ENCODE results near the gene MIA2. TPM values are rescaled to one million over a fixed set of nuclear protein-coding genes. Genes with fewer than 3 reads are reported as not detected.
"Not testable (repeated sequence)": the region's sequence is repeated elsewhere in the genome, so short reads cannot be mapped to it uniquely, and the experiment has no call there.

Gene MIA2
- total RNA-seq, 1 donor from 2014 or later, result 27.1 TPM

- no peak overlapping the region for H3K27ac Mint-ChIP-seq
- H3K9me3 Mint-ChIP-seq, result no peaks in the 10 kb centered on the region
- no peak for TF ChIP-seq CTCF (IDR thresholded peaks at IDR 0.05)
Observed at GRCh38 chr14:39203659-39204606, 29.8 kb upstream of the MIA2 start.

GRCh38 chr14:39207430-39207829 is 26.3 kb upstream of the MIA2 start:
- H3K27ac Mint-ChIP-seq; H3K27me3 Mint-ChIP-seq; H3K4me1 Mint-ChIP-seq; CTCF ChIA-PET; H3K9me3 Mint-ChIP-seq; DNase-seq; H3K4me3 Mint-ChIP-seq; ATAC-seq (ENCODE audit: low read depth); H3K36me3 Mint-ChIP-seq (ENCODE audit: low read depth); POLR2A ChIA-PET: not testable (repeated sequence)
- intact Hi-C loops (cut with micrococcal nuclease), result loop anchor here (5.0 kb wide), 1 partner anchor 35 kb away; no protein-coding TSS in a partner anchor

More at GRCh38 chr14:39203659-39204606, 29.8 kb upstream of the MIA2 start:
- DNase-seq (no peak), ATAC-seq (ENCODE audit: low read depth) (no peak)
- Mint-ChIP-seq H3K36me3 (ENCODE audit: low read depth) (no peaks in the 10 kb centered on the region), H3K4me1 (no peaks in the 10 kb centered on the region), H3K27me3 (no peaks in the 10 kb centered on the region), H3K4me3 (no peak overlapping the region)
- intact Hi-C loops (cut with micrococcal nuclease), result no loop called here
- ChIA-PET POLR2A (no interaction called here), CTCF (no interaction called here)

- ChIA-PET CTCF (no interaction called here), POLR2A (interaction anchor here (0.6 kb wide), 1 partner anchor 76 kb away, joined by 6 read pairs; no protein-coding TSS in a partner anchor)
- Mint-ChIP-seq H3K27me3 (no peaks in the 10 kb centered on the region), H3K27ac (no peak overlapping the region), H3K4me3 (no peak overlapping the region), H3K4me1 (no peaks in the 10 kb centered on the region), H3K36me3 (ENCODE audit: low read depth) (no peaks in the 10 kb centered on the region), H3K9me3 (no peaks in the 10 kb centered on the region)
- intact Hi-C loops (cut with micrococcal nuclease), result no loop called here
- ATAC-seq (ENCODE audit: low read depth), result no peak
- no peak for DNase-seq
- no peak for TF ChIP-seq CTCF (IDR thresholded peaks at IDR 0.05)
Observed at GRCh38 chr14:39211109-39211741, 22.5 kb upstream of the MIA2 start.

- CTCF ChIA-PET, result no interaction called here
Observed at GRCh38 chr14:39212034-39212433, 21.7 kb upstream of the MIA2 start.

GRCh38 chr14:39212693-39213092 is 21.0 kb upstream of the MIA2 start:
- Mint-ChIP-seq H3K4me1 (no peaks in the 10 kb centered on the region), H3K4me3 (no peak overlapping the region), H3K36me3 (ENCODE audit: low read depth) (no peaks in the 10 kb centered on the region), H3K9me3 (no peaks in the 10 kb centered on the region), H3K27ac (no peak overlapping the region), H3K27me3 (no peaks in the 10 kb centered on the region)
- DNase-seq, result no peak
- CTCF ChIA-PET, result no interaction called here
- no peak for TF ChIP-seq CTCF (IDR thresholded peaks at IDR 0.05)
- intact Hi-C loops (cut with micrococcal nuclease), result no loop called here
- POLR2A ChIA-PET, result no interaction called here
- ATAC-seq (ENCODE audit: low read depth), result no peak

More at GRCh38 chr14:39212034-39212433, 21.7 kb upstream of the MIA2 start:
- Mint-ChIP-seq H3K9me3 (no peaks in the 10 kb centered on the region), H3K36me3 (ENCODE audit: low read depth) (no peaks in the 10 kb centered on the region), H3K27me3 (no peaks in the 10 kb centered on the region), H3K27ac (no peak overlapping the region), H3K4me3 (no peak overlapping the region), H3K4me1 (no peaks in the 10 kb centered on the region)
- intact Hi-C loops (cut with micrococcal nuclease), result no loop called here
- no peak for TF ChIP-seq CTCF (IDR thresholded peaks at IDR 0.05)
- POLR2A ChIA-PET, result no interaction called here
- no peak for DNase-seq
- no peak for ATAC-seq (ENCODE audit: low read depth)

Data from activated B cell treated with CpG ODN at 0.5 μM for 24 hours (primary cell).